ENCODE measurements around the gene ABCB9. TPM values are rescaled to one million over a fixed set of nuclear protein-coding genes. Genes with fewer than 3 reads are reported as not detected.
"Not testable (repeated sequence)": the region's sequence is repeated elsewhere in the genome, so short reads cannot be mapped to it uniquely, and the experiment has no call there.

Gene ABCB9
- total and polyA plus RNA-seq, 9 donors, result 3.1 to 4.9 (median 3.4) TPM

DNA sequence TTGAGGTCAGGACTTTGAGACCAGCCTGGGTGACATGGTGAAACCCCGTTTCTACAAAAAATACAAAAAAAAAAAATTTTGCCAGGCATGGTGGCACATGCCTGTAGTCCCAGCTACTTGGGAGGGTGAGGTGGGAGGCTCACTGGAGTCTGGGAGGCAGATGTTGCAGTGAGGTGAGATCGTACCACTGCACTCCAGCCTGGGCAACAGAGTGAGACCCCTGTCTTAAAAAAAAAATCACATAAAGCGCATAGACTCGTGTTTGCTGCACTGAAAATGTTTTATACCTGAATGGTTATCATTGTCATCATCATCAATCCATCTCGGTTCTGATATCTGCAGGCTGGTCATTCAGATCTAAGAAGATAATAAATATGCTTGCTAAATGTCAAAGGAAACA is 45.6 kb downstream of the ABCB9 start:
- Histone ChIP-seq H3K36me3 (ENCODE audit: control insufficient read depth, insufficient read depth, low read length) (no peaks in the 10 kb centered on the region), H3K4me3 (ENCODE audit: low read length) (no peak overlapping the region), H3K27me3 (ENCODE audit: control insufficient read depth, insufficient read depth, low read length) (no peaks in the 10 kb centered on the region), H3K9me3 (replicated peaks; ENCODE audit: control insufficient read depth, low read depth, low read length) (no peaks in the 10 kb centered on the region), H3K4me1 (ENCODE audit: control insufficient read depth, insufficient read depth, low read length) (peaks cover 17% of the 10 kb centered on the region), H3K27ac (ENCODE audit: low read length) (no peak overlapping the region)
- DNase-seq, result no peak
- WGBS (ENCODE audit: insufficient coverage), result no CpG with 5 or more reads among the region's 5 CpGs

DNA sequence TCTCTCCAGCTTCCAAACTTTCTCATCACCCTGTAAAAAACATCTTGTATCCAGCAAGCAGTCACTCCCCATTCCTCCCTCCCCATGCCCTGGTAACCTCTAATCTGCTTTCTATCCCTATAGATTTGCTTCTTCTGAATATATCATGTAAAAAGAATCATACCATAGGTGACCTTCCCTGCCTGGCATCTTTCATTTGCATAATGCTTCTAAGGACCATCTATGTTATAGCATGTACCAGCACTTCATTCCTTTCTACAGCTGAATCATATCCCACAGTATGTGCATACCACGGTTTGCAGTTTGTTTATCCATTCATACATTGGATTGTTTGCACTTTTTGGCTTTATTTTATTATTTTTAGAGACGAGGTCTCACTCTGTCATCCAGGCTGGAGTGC is 47.4 kb downstream of the ABCB9 start:
- H3K36me3 ChIP-seq (ENCODE audit: control insufficient read depth, insufficient read depth, low read length), result no peaks in the 10 kb centered on the region
- H3K27ac ChIP-seq (ENCODE audit: low read length), result no peak overlapping the region
- WGBS (ENCODE audit: insufficient coverage), result no CpG with 5 or more reads among the region's 2 CpGs
- no peaks in the 10 kb centered on the region for H3K27me3 ChIP-seq (ENCODE audit: control insufficient read depth, insufficient read depth, low read length)
- H3K9me3 ChIP-seq (replicated peaks; ENCODE audit: control insufficient read depth, low read depth, low read length), result no peaks in the 10 kb centered on the region
- peaks cover 17% of the 10 kb centered on the region for H3K4me1 ChIP-seq (ENCODE audit: control insufficient read depth, insufficient read depth, low read length)
- no peak for DNase-seq
- no peak overlapping the region for H3K4me3 ChIP-seq (ENCODE audit: low read length)

- Histone ChIP-seq H3K36me3 (ENCODE audit: control insufficient read depth, insufficient read depth, low read length) (no peaks in the 10 kb centered on the region), H3K9me3 (replicated peaks; ENCODE audit: control insufficient read depth, low read depth, low read length) (no peaks in the 10 kb centered on the region), H3K4me1 (ENCODE audit: control insufficient read depth, insufficient read depth, low read length) (peaks cover 17% of the 10 kb centered on the region), H3K4me3 (ENCODE audit: low read length) (no peak overlapping the region), H3K27ac (ENCODE audit: low read length) (peak overlapping the region; percentile 70), H3K27me3 (ENCODE audit: control insufficient read depth, insufficient read depth, low read length) (no peaks in the 10 kb centered on the region)
- peak; percentile 44 for DNase-seq
- WGBS (ENCODE audit: insufficient coverage), result 23% methylated on average over 4 of the region's 9 CpGs
Observed at GRCh38 chr12:122917507-122918121, 48.6 kb downstream of the ABCB9 start.

DNA sequence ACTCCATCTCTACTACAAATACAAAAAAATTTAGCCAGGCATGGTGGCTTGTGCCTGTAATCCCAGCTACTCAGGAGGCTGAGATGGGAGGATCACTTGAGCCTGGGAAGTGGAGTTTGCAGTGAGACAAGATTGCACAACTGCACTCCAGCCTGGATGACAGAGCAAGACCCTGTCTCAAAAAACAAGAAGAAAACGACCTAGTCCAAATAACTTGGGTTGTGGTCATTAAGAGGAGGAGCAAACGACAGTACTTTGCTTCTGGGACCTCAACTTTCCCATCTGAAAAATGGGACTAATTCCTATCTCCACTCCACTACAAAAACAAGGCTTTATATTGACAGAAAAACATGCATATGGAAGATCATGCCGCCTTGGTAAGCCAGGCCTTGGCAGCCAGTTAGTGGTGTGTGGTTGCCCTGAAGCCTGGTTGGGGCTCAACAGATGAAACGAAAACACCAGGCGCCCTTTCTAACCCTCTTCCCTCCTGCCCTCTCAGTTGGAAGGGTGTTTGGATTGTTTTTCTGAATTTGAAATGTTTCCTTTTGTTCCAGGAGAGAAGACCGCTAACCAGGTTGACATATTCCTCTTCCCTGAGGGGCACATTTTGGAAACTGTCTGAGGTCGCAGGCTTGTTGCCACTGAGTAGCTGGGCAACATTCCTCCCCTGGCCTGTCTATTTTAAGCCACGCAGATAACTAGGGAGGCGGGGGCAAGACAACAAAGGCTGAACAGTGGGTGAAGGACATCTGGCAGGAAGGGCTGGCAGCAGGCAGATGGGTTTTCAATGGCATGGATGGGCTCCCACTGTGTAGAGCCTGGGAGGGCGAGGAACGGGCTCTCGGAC is 56.6 kb downstream of the ABCB9 start:
- 73% methylated on average over 2 of the region's 12 CpGs for WGBS (ENCODE audit: insufficient coverage)
- Histone ChIP-seq H3K4me3 (ENCODE audit: low read length) (no peak overlapping the region), H3K27me3 (ENCODE audit: control insufficient read depth, insufficient read depth, low read length) (no peaks in the 10 kb centered on the region), H3K9me3 (replicated peaks; ENCODE audit: control insufficient read depth, low read depth, low read length) (no peaks in the 10 kb centered on the region), H3K27ac (ENCODE audit: low read length) (no peak overlapping the region), H3K36me3 (ENCODE audit: control insufficient read depth, insufficient read depth, low read length) (no peaks in the 10 kb centered on the region), H3K4me1 (ENCODE audit: control insufficient read depth, insufficient read depth, low read length) (peaks cover 16% of the 10 kb centered on the region)
- peak; percentile 45 for DNase-seq

DNA sequence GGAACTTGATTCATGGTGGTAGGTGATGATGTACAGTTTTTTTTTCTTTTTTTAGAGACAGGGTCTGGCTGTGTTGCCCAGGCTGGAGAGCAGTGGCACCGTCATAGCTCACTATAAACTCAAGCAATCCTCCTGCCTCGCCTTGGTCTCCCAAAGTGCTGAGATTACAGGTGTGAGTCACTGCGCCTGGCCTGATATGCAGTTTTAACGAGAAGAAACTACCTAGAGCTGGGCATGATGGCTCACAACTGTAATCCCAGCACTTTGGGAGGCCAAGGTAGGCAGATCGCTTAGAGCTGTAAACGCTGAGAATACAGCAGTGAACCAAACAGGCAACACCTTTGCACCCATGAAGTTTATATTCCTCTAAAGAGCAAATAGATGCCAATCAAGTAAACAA is 57.3 kb downstream of the ABCB9 start:
- DNase-seq, result no peak
- 76% methylated on average over 4 of the region's 6 CpGs for whole genome bisulfite sequencing (ENCODE audit: insufficient coverage)
- H3K4me3 ChIP-seq (ENCODE audit: low read length), result no peak overlapping the region
- no peaks in the 10 kb centered on the region for H3K9me3 ChIP-seq (replicated peaks; ENCODE audit: control insufficient read depth, low read depth, low read length)
- H3K36me3 ChIP-seq (ENCODE audit: control insufficient read depth, insufficient read depth, low read length), result no peaks in the 10 kb centered on the region
- H3K27me3 ChIP-seq (ENCODE audit: control insufficient read depth, insufficient read depth, low read length), result no peaks in the 10 kb centered on the region
- H3K4me1 ChIP-seq (ENCODE audit: control insufficient read depth, insufficient read depth, low read length), result peaks cover 16% of the 10 kb centered on the region
- H3K27ac ChIP-seq (ENCODE audit: low read length), result no peak overlapping the region

DNA sequence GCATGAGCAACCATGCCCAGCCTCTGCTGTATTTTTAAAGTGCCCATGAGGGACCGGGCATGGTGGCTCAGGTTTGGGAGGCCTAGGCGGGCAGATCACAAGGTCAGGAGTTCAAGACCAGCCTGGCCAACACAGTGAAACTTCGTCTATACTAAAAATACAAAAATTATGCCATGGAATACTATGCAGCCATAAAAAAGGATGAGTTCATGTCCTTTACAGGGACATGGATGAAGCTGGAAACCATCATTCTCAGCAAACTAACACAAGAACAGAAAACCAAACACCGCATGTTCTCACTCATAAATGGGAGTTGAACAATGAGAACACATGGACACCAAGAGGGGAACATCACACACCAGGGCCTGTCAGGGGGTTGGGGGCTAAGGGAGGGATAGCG is 61.0 kb downstream of the ABCB9 start:
- not testable (repeated sequence) for H3K36me3 ChIP-seq (ENCODE audit: control insufficient read depth, insufficient read depth, low read length); H3K4me3 ChIP-seq (ENCODE audit: low read length); H3K4me1 ChIP-seq (ENCODE audit: control insufficient read depth, insufficient read depth, low read length); H3K27ac ChIP-seq (ENCODE audit: low read length); H3K27me3 ChIP-seq (ENCODE audit: control insufficient read depth, insufficient read depth, low read length); DNase-seq; H3K9me3 ChIP-seq (replicated peaks; ENCODE audit: control insufficient read depth, low read depth, low read length)
- WGBS (ENCODE audit: insufficient coverage), result 100% methylated on average over 1 of the region's 5 CpGs

- Histone ChIP-seq H3K4me3 (ENCODE audit: low read length) (no peak overlapping the region), H3K4me1 (ENCODE audit: control insufficient read depth, insufficient read depth, low read length) (no peaks in the 10 kb centered on the region), H3K36me3 (ENCODE audit: control insufficient read depth, insufficient read depth, low read length) (no peaks in the 10 kb centered on the region), H3K27ac (ENCODE audit: low read length) (no peak overlapping the region), H3K27me3 (ENCODE audit: control insufficient read depth, insufficient read depth, low read length) (no peaks in the 10 kb centered on the region), H3K9me3 (replicated peaks; ENCODE audit: control insufficient read depth, low read depth, low read length) (no peaks in the 10 kb centered on the region)
- DNase-seq, result no peak
- WGBS (ENCODE audit: insufficient coverage), result 20% methylated on average over 2 of the region's 7 CpGs
Observed at GRCh38 chr12:122903693-122904034, 62.6 kb downstream of the ABCB9 start.

DNA sequence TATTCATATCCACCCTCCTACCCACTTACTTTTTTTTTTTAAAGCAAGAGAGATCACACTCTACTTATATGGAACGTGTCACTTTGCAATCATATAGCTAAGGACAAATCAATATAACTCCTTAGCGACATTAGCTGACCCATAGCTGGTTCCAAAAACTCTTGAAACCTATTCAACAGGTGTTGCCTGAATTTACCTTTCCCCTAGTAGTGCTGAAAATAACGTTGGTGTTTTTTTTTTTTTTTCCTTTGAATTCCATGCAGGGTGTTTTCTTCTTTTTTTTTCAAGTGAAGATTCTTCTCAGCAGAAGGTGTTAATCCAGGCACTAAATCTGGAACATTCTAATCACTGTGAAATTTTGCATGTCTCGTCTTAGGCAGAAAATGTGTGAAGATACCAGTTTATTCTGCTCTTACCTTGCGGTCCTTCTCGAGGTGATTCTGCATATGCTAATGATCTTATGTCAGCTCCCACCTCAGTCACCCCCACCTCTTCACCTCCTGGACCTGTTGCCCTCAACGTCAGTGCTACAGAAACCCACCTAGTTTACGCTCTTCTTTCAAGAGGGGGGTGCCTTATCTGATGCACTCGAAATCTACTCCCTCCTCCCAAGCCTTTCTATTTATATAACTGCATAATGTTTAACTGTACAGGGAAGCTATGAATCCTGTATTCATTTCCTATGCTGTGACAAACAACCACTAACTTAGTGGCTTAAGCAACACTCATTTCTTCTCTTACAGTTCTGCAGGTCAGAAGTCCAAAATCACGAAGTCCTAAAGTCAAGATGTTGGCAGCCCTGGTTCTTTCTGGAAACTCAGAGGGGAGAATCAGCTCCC is 63.2 kb downstream of the ABCB9 start:
- Histone ChIP-seq H3K4me3 (ENCODE audit: low read length) (no peak overlapping the region), H3K36me3 (ENCODE audit: control insufficient read depth, insufficient read depth, low read length) (no peaks in the 10 kb centered on the region), H3K4me1 (ENCODE audit: control insufficient read depth, insufficient read depth, low read length) (no peaks in the 10 kb centered on the region), H3K9me3 (replicated peaks; ENCODE audit: control insufficient read depth, low read depth, low read length) (no peaks in the 10 kb centered on the region), H3K27me3 (ENCODE audit: control insufficient read depth, insufficient read depth, low read length) (no peaks in the 10 kb centered on the region), H3K27ac (ENCODE audit: low read length) (no peak overlapping the region)
- DNase-seq, result no peak
- WGBS (ENCODE audit: insufficient coverage), result 39% methylated on average over 5 of the region's 10 CpGs

DNA sequence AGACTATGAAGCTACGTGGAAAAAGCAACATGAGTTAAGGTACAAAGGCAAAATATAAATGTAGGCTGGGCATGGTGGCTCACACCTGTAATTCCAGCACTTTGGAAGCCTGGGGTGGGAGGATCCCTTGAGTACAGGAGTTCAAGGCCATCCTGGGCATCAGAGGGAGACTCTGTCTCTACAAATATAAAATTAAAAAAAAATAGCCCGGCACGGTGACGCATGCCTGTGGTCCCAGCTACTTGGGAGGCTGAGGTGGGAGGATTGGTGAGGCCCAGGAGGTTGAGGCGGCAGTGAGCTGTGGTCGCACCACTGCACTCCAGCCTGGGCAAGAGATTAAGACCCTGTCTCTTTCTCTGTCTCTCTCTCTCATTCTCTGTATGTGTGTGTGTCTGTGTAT is 66.4 kb downstream of the ABCB9 start:
- H3K9me3 ChIP-seq (replicated peaks; ENCODE audit: control insufficient read depth, low read depth, low read length), result peaks cover 3% of the 10 kb centered on the region
- H3K4me3 ChIP-seq (ENCODE audit: low read length), result no peak overlapping the region
- no peak for DNase-seq
- peaks cover 8% of the 10 kb centered on the region for H3K4me1 ChIP-seq (ENCODE audit: control insufficient read depth, insufficient read depth, low read length)
- 57% methylated on average over 1 of the region's 6 CpGs for WGBS (ENCODE audit: insufficient coverage)
- H3K27me3 ChIP-seq (ENCODE audit: control insufficient read depth, insufficient read depth, low read length), result peaks cover 2% of the 10 kb centered on the region
- no peak overlapping the region for H3K27ac ChIP-seq (ENCODE audit: low read length)
- H3K36me3 ChIP-seq (ENCODE audit: control insufficient read depth, insufficient read depth, low read length), result no peaks in the 10 kb centered on the region

GRCh38 chr12:122896662-122897061 is 69.6 kb downstream of the ABCB9 start:
- H3K27ac ChIP-seq (ENCODE audit: low read length), result peak overlapping the region; percentile 78
- no peak overlapping the region for H3K4me3 ChIP-seq (ENCODE audit: low read length)

More at GRCh38 chr12:122896662-122897061, 69.6 kb downstream of the ABCB9 start:
- Histone ChIP-seq H3K4me1 (ENCODE audit: control insufficient read depth, insufficient read depth, low read length) (peaks cover 27% of the 10 kb centered on the region), H3K36me3 (ENCODE audit: control insufficient read depth, insufficient read depth, low read length) (no peaks in the 10 kb centered on the region), H3K27me3 (ENCODE audit: control insufficient read depth, insufficient read depth, low read length) (peaks cover 2% of the 10 kb centered on the region), H3K9me3 (replicated peaks; ENCODE audit: control insufficient read depth, low read depth, low read length) (peaks cover 3% of the 10 kb centered on the region)
- no peak for DNase-seq
- 93% methylated on average over 4 of the region's 7 CpGs for WGBS (ENCODE audit: insufficient coverage)

All from muscle of leg (tissue), 11 donors.